Smooth muscle cell (in vitro differentiated cells): ENCODE measurements around the gene FANCL. TPM values are rescaled to one million over a fixed set of nuclear protein-coding genes. Genes with fewer than 3 reads are reported as not detected.
"Not testable (repeated sequence)": the region's sequence is repeated elsewhere in the genome, so short reads cannot be mapped to it uniquely, and the experiment has no call there.

Experiments
- DNase-seq: peaks from one replicate; lab custom pipeline; 2025; ENCODE audit not compliant: unreplicated experiment; lab: John Stamatoyannopoulos, UW
- H2AFZ ChIP-seq: fragments of 200-600 bp; sonication (generic); 2 replicates; pipeline ENCODE4 v1.6.0; 2016; ENCODE audit warnings: antibody characterized with exemption, low read depth, mild to moderate bottlenecking
- H3F3A ChIP-seq: fragments of 200-600 bp; sonication (generic); 2 replicates; pipeline ENCODE4 v1.6.0; 2017; ENCODE audit warnings: antibody characterized with exemption, low read depth
- H3K27ac ChIP-seq: fragments of 200-600 bp; sonication (generic); 2 replicates; pipeline ENCODE4 v1.5.1; 2016; ENCODE audit warnings: low read depth, mild to moderate bottlenecking
- H3K27me3 ChIP-seq: fragments of 200-600 bp; sonication (generic); 2 replicates; pipeline ENCODE4 v1.6.1; 2016; ENCODE audit warnings: low read depth, mild to moderate bottlenecking
- H3K36me3 ChIP-seq: fragments of 200-600 bp; sonication (generic); 2 replicates; pipeline ENCODE4 v1.5.1; 2016; ENCODE audit warnings: low read depth
- H3K4me1 ChIP-seq: fragments of 200-600 bp; sonication (generic); 2 replicates; pipeline ENCODE4 v1.5.1; 2016; ENCODE audit warnings: low read depth
- H3K4me2 ChIP-seq: fragments of 200-600 bp; sonication (generic); 2 replicates; pipeline ENCODE4 v1.6.0; 2016; ENCODE audit warnings: mild to moderate bottlenecking
- H3K4me3 ChIP-seq: fragments of 200-600 bp; sonication (generic); 2 replicates; pipeline ENCODE4 v1.5.1; 2016; ENCODE audit warnings: mild to moderate bottlenecking
- H3K79me2 ChIP-seq: fragments of 200-600 bp; sonication (generic); 2 replicates; pipeline ENCODE4 v1.6.0; 2016; ENCODE audit warnings: low read depth, mild to moderate bottlenecking
- H3K9ac ChIP-seq: fragments of 200-600 bp; sonication (generic); 2 replicates; pipeline ENCODE4 v1.6.0; 2016; ENCODE audit warnings: low read depth
- H3K9me3 ChIP-seq: fragments of 200-600 bp; sonication (generic); replicated peaks from 2 replicates; pipeline ENCODE4 v1.5.1; 2016; ENCODE audit warnings: low read depth
- H4K20me1 ChIP-seq: fragments of 200-600 bp; sonication (generic); 2 replicates; pipeline ENCODE4 v1.6.0; 2016; ENCODE audit warnings: low read depth
- WGBS: methylation state at CpG from one replicate; pipeline ENCODE4 v1.1.7; 2016; ENCODE audit warnings: low lambda C conversion rate; 5-methylcytosine and 5-hydroxymethylcytosine counted together
- polyA plus RNA-seq: library from polyadenylated mRNA; unstranded; fragments of >200 nt; fragmentation: Nextera tagmentation; extraction: Ambion mirVana; gene quantifications from 2 replicates; pipeline ENCODE4 v1.2.1, GENCODE V29; 2016
- total RNA-seq: library from RNA; depleted of rRNA; stranded (reverse); fragments of >200 nt; gene quantifications from 2 replicates; pipeline ENCODE4 v1.2.3, GENCODE V29; 2014
- TF ChIP-seq, protein P1 (sequence below): fragments of 200-600 bp; sonication (generic); IDR thresholded peaks from 2 replicates; pipeline ENCODE4 v1.5.1; 2017; ENCODE audit warnings: borderline replicate concordance, mild to moderate bottlenecking, antibody characterized with exemption; ENCODE audit not compliant: insufficient read depth, poor library complexity, severe bottlenecking

FANCL gene
- total and polyA plus RNA-seq, 2 experiments from 2014 or later = 17.2 to 27.5 TPM

DNA sequence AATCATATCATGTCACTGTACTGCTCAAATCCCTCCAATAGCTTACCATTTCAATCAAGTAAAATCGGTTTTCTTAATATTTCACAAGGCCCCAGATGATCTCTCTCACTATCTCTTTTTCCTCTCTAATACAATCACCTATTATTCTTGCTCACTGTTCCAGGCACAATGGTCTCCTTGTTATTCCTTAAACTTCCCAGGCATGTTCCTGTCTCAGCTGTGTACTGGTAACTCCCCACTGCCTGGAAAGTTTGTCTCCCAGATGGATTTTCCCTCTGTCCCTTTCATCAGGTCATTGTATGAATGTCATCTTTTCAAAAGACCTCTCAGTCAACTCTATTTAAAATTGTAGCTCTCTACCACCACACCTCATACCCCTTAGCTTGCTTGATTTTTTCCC is 30.7 kb upstream of the FANCL start:
- no peak overlapping the region for H3K9ac ChIP-seq
- TF ChIP-seq, protein P1, sequence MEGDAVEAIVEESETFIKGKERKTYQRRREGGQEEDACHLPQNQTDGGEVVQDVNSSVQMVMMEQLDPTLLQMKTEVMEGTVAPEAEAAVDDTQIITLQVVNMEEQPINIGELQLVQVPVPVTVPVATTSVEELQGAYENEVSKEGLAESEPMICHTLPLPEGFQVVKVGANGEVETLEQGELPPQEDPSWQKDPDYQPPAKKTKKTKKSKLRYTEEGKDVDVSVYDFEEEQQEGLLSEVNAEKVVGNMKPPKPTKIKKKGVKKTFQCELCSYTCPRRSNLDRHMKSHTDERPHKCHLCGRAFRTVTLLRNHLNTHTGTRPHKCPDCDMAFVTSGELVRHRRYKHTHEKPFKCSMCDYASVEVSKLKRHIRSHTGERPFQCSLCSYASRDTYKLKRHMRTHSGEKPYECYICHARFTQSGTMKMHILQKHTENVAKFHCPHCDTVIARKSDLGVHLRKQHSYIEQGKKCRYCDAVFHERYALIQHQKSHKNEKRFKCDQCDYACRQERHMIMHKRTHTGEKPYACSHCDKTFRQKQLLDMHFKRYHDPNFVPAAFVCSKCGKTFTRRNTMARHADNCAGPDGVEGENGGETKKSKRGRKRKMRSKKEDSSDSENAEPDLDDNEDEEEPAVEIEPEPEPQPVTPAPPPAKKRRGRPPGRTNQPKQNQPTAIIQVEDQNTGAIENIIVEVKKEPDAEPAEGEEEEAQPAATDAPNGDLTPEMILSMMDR = no peak
- no peak overlapping the region for H3K27ac ChIP-seq
- no peak overlapping the region for H3K4me2 ChIP-seq
- no peaks in the 10 kb centered on the region for H3K4me1 ChIP-seq
- no peaks in the 10 kb centered on the region for H3K9me3 ChIP-seq
- no peaks in the 10 kb centered on the region for H4K20me1 ChIP-seq
- H3K4me3 ChIP-seq = no peak overlapping the region
- no peak overlapping the region for H2AFZ ChIP-seq
- H3F3A ChIP-seq = no peaks in the 10 kb centered on the region
- no peaks in the 10 kb centered on the region for H3K27me3 ChIP-seq
- 71% methylated on average over 1 of the region's 1 CpG for WGBS
- H3K36me3 ChIP-seq = no peaks in the 10 kb centered on the region
- H3K79me2 ChIP-seq = no peaks in the 10 kb centered on the region
- DNase-seq = no peak

DNA sequence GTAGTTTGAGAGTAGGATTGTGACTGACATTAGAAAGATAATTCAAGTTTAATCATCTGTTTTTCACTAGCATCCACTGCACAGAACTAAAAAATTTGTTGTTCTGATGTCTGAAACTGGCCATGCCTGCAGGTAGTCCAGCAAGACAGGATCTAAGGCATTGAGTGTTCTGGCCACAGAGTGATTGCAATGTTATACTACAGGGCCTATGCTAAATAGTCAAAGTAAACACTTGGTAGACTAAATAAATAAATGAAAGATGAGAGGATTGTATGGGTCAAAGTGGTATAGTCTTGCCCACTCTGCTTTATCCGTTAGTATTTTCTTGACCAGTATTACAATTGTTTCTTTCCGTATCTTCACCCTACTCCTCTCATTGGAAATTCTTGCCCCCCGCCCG is 27.6 kb upstream of the FANCL start:
- TF ChIP-seq, protein P1 = no peak
- 96% methylated on average over 4 of the region's 4 CpGs for WGBS

DNA sequence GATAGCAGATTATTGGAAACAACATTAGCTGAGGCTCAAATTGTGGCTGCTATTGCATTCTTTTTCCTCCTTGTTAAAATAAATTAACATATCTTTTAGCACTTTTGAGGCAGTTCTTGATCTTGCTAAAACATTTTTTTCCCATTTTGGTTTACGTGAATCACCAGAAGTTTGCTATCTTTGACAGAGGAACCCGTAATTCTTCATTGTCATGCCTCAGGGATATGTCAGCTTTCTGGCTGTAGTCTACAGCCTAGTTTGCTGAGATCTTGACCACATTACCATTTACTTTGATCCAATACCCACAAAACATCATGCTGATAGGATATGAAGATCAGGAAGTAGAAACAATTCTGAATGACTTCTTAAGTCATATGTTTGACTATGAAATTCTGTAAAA is 25.1 kb upstream of the FANCL start:
- TF ChIP-seq, protein P1 = no peak
- no peaks in the 10 kb centered on the region for H3K9me3 ChIP-seq
- H3K27me3 ChIP-seq = no peaks in the 10 kb centered on the region
- no peaks in the 10 kb centered on the region for H3K4me1 ChIP-seq
- WGBS = 37% methylated on average over 2 of the region's 2 CpGs
- no peak overlapping the region for H3K4me2 ChIP-seq
- no peaks in the 10 kb centered on the region for H3F3A ChIP-seq
- no peak overlapping the region for H2AFZ ChIP-seq
- no peak overlapping the region for H3K27ac ChIP-seq
- no peak overlapping the region for H3K4me3 ChIP-seq
- no peak for DNase-seq
- no peaks in the 10 kb centered on the region for H4K20me1 ChIP-seq
- no peaks in the 10 kb centered on the region for H3K79me2 ChIP-seq
- no peak overlapping the region for H3K9ac ChIP-seq
- H3K36me3 ChIP-seq = no peaks in the 10 kb centered on the region

More for the DNA sequence above, 27.6 kb upstream of the FANCL start:
- Histone ChIP-seq H3K9ac (no peak overlapping the region), H3K4me3 (no peak overlapping the region), H3K9me3 (no peaks in the 10 kb centered on the region), H3K4me2 (no peak overlapping the region), H2AFZ (no peak overlapping the region), H3K27me3 (no peaks in the 10 kb centered on the region), H3K36me3 (no peaks in the 10 kb centered on the region), H3F3A (no peaks in the 10 kb centered on the region), H3K4me1 (no peaks in the 10 kb centered on the region), H3K27ac (no peak overlapping the region), H4K20me1 (no peaks in the 10 kb centered on the region), H3K79me2 (no peaks in the 10 kb centered on the region)
- no peak for DNase-seq

DNA sequence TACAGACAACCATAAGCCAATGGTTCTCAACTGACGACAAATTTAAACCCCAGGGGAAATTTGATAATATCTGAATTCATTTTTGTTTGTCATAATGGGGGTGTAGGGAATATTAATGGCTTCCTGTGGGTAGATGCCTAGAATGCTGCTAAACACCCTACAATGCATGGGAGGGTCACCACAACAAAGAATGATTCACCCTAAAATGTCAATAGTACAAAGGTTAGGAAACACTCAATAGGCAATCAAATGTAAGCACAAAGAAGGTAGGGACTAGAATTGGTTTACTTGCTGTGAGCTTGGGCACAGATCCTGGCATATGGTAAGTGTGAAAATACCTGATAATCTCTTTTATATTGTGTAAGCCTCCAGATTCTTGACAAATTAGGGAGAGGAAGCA is 20.1 kb upstream of the FANCL start:
- H4K20me1 ChIP-seq = no peaks in the 10 kb centered on the region
- WGBS = 84% methylated on average over 1 of the region's 1 CpG
- no peak overlapping the region for H3K4me3 ChIP-seq
- H2AFZ ChIP-seq = no peak overlapping the region
- H3F3A ChIP-seq = no peaks in the 10 kb centered on the region
- H3K4me1 ChIP-seq = no peaks in the 10 kb centered on the region
- no peak overlapping the region for H3K27ac ChIP-seq
- H3K79me2 ChIP-seq = no peaks in the 10 kb centered on the region
- no peak overlapping the region for H3K9ac ChIP-seq
- H3K27me3 ChIP-seq = no peaks in the 10 kb centered on the region
- H3K9me3 ChIP-seq = no peaks in the 10 kb centered on the region
- no peak for DNase-seq
- TF ChIP-seq, protein P1 = no peak
- no peaks in the 10 kb centered on the region for H3K36me3 ChIP-seq
- H3K4me2 ChIP-seq = no peak overlapping the region

DNA sequence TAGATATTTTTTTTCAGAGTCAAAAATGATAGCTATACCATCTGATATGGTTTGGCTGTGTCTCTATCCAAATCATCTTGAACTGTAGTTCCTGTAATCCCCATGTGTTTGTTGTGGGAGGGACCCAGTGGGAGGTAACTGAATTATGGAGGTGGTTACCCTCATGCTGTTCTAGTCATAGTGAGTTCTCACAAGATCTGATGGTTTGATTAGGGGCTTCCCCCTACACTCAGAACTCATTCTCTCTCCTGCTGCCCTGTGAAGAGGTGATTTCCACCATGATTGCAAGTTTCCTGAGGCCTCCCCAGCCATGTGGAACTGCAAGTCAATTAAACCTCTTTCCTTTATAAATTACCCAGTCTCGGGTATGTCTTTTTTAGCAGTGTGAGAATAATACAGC is 17.3 kb upstream of the FANCL start:
- H3K9ac ChIP-seq, H3K9me3 ChIP-seq, H3K27me3 ChIP-seq, H3K27ac ChIP-seq, H2AFZ ChIP-seq, H3K79me2 ChIP-seq, DNase-seq, H3K4me2 ChIP-seq, H3K36me3 ChIP-seq, H3K4me3 ChIP-seq, H3F3A ChIP-seq, H3K4me1 ChIP-seq, H4K20me1 ChIP-seq: not testable (repeated sequence)
- 89% methylated on average over 1 of the region's 1 CpG for WGBS

DNA sequence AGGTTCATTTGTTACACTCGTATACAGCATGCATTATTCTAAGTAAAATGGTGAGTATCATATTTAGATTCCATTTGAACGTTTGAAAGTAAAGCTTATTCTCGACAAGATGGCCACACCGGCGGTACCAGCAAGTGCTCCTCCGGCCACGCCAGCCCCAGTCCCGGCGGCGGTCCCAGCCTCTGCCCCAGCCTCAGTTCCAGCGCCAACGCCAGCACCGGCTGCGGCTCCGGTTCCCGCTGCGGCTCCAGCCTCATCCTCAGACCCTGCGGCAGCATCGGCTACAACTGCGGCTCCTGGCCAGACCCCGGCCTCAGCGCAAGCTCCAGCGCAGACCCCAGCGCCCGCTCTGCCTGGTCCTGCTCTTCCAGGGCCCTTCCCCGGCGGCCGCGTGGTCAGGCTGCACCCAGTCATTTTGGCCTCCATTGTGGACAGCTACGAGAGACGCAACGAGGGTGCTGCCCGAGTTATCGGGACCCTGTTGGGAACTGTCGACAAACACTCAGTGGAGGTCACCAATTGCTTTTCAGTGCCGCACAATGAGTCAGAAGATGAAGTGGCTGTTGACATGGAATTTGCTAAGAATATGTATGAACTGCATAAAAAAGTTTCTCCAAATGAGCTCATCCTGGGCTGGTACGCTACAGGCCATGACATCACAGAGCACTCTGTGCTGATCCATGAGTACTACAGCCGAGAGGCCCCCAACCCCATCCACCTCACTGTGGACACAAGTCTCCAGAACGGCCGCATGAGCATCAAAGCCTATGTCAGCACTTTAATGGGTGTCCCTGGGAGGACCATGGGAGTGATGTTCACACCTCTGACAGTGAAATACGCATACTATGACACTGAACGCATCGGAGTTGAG is 10.4 kb upstream of the FANCL start:
- not testable (repeated sequence) for H3K4me1 ChIP-seq, H3K9me3 ChIP-seq, H3K9ac ChIP-seq, H4K20me1 ChIP-seq, H3K27ac ChIP-seq, DNase-seq, H3K4me2 ChIP-seq, H3F3A ChIP-seq, H3K27me3 ChIP-seq, H2AFZ ChIP-seq, H3K4me3 ChIP-seq, H3K36me3 ChIP-seq, H3K79me2 ChIP-seq
- 97% methylated on average over 24 of the region's 43 CpGs for WGBS
